H1 (cell line): Measurements from ENCODE around the gene SARNP. TPM values are rescaled to one million over a fixed set of nuclear protein-coding genes. Genes with fewer than 3 reads are reported as not detected.

ENCODE experiments used
- ATF3 ChIP-seq: IDR thresholded peaks from 2 replicates; pipeline ENCODE4 v1.6.1; 2011; ENCODE audit warnings: low read depth, mild to moderate bottlenecking, low read length; ENCODE audit not compliant: insufficient read depth
- BCL11A ChIP-seq, 2 experiments: IDR thresholded peaks; one replicate each; pipeline ENCODE4 v1.6.1; 2011; ENCODE audit warnings: low read depth in 2 of 2, low read length in 2 of 2, mild to moderate bottlenecking in 2 of 2
- FOSL1 ChIP-seq: IDR thresholded peaks from 2 replicates; pipeline ENCODE4 v1.6.1; 2011; ENCODE audit warnings: mild to moderate bottlenecking, low read depth, low read length, moderate library complexity; ENCODE audit not compliant: insufficient read depth
- GABPA ChIP-seq: IDR thresholded peaks from 2 replicates; pipeline ENCODE4 v1.6.1; 2011; ENCODE audit warnings: mild to moderate bottlenecking, low read length, moderate library complexity, borderline replicate concordance; ENCODE audit not compliant: insufficient read depth
- HDAC6 ChIP-seq: IDR thresholded peaks from one replicate; pipeline ENCODE4 v1.7.1; 2012; ENCODE audit warnings: low read depth, mild to moderate bottlenecking, inconsistent platforms, low read length, moderate library complexity
- JUN ChIP-seq: IDR thresholded peaks from 2 replicates; pipeline ENCODE4 v1.6.1; 2011; ENCODE audit warnings: low read depth, mild to moderate bottlenecking, improper control_type of control experiment, low read length
- JUND ChIP-seq: IDR thresholded peaks from 2 replicates; pipeline ENCODE4 v1.6.1; 2011; ENCODE audit warnings: mild to moderate bottlenecking, improper control_type of control experiment, low read length
- POLR2A ChIP-seq, 2 experiments: IDR thresholded peaks; 1 replicate in 1 of 2; 2 replicates in 1 of 2; pipeline ENCODE4 v1.6.1; 2011; ENCODE audit warnings: low read depth in 2 of 2, low read length in 2 of 2, mild to moderate bottlenecking in 2 of 2; ENCODE audit errors: control extremely low read depth in 1 of 2
- POLR2AphosphoS5 ChIP-seq: IDR thresholded peaks from 2 replicates; pipeline ENCODE4 v1.6.1; 2011; ENCODE audit warnings: low read depth, low read length
- USF2 ChIP-seq: IDR thresholded peaks from 2 replicates; pipeline ENCODE4 v1.6.1; 2011; ENCODE audit warnings: low read length, improper control_type of control experiment
- polyA plus RNA-seq, 7 experiments: library from polyadenylated mRNA; depleted of rRNA in 3 of 7; stranded (reverse) in 5 of 7; unstranded in 2 of 7; fragments of >200 nt in 5 of 7; fragments of 200-250 nt in 2 of 7; gene quantifications; 1 replicate in 5 of 7; 2 replicates in 1 of 7; 4 replicates in 1 of 7; pipeline versions ENCODE4 v1.2.1 to v1.2.3, GENCODE V29; 2011 to 2013; ENCODE audit warnings: missing spikeins in 2 of 7, mixed read lengths in 2 of 7
- total RNA-seq: library from RNA; stranded (reverse); fragmentation: NEBNext Ultra II Directional; extraction: Animal tissue kit (Norgen Biotek cat#: 25700); gene quantifications from 2 replicates; pipeline ENCODE4 v1.2.1, GENCODE V29; 2021
- TF ChIP-seq, protein P1 (sequence below): fragments of 300-600 bp; sonication (generic); IDR thresholded peaks from 2 replicates; pipeline ENCODE4 v1.7.1; 2012; ENCODE audit warnings: low read length, moderate library complexity, mild to moderate bottlenecking, inconsistent platforms; ENCODE audit not compliant: insufficient replicate concordance

Gene SARNP
- total and polyA plus RNA-seq, 2 of the 8 experiments (the other 6 are each of a cell fraction or from before 2014, with no cell fraction given), result 114 to 226 TPM

- TF ChIP-seq, protein P1, sequence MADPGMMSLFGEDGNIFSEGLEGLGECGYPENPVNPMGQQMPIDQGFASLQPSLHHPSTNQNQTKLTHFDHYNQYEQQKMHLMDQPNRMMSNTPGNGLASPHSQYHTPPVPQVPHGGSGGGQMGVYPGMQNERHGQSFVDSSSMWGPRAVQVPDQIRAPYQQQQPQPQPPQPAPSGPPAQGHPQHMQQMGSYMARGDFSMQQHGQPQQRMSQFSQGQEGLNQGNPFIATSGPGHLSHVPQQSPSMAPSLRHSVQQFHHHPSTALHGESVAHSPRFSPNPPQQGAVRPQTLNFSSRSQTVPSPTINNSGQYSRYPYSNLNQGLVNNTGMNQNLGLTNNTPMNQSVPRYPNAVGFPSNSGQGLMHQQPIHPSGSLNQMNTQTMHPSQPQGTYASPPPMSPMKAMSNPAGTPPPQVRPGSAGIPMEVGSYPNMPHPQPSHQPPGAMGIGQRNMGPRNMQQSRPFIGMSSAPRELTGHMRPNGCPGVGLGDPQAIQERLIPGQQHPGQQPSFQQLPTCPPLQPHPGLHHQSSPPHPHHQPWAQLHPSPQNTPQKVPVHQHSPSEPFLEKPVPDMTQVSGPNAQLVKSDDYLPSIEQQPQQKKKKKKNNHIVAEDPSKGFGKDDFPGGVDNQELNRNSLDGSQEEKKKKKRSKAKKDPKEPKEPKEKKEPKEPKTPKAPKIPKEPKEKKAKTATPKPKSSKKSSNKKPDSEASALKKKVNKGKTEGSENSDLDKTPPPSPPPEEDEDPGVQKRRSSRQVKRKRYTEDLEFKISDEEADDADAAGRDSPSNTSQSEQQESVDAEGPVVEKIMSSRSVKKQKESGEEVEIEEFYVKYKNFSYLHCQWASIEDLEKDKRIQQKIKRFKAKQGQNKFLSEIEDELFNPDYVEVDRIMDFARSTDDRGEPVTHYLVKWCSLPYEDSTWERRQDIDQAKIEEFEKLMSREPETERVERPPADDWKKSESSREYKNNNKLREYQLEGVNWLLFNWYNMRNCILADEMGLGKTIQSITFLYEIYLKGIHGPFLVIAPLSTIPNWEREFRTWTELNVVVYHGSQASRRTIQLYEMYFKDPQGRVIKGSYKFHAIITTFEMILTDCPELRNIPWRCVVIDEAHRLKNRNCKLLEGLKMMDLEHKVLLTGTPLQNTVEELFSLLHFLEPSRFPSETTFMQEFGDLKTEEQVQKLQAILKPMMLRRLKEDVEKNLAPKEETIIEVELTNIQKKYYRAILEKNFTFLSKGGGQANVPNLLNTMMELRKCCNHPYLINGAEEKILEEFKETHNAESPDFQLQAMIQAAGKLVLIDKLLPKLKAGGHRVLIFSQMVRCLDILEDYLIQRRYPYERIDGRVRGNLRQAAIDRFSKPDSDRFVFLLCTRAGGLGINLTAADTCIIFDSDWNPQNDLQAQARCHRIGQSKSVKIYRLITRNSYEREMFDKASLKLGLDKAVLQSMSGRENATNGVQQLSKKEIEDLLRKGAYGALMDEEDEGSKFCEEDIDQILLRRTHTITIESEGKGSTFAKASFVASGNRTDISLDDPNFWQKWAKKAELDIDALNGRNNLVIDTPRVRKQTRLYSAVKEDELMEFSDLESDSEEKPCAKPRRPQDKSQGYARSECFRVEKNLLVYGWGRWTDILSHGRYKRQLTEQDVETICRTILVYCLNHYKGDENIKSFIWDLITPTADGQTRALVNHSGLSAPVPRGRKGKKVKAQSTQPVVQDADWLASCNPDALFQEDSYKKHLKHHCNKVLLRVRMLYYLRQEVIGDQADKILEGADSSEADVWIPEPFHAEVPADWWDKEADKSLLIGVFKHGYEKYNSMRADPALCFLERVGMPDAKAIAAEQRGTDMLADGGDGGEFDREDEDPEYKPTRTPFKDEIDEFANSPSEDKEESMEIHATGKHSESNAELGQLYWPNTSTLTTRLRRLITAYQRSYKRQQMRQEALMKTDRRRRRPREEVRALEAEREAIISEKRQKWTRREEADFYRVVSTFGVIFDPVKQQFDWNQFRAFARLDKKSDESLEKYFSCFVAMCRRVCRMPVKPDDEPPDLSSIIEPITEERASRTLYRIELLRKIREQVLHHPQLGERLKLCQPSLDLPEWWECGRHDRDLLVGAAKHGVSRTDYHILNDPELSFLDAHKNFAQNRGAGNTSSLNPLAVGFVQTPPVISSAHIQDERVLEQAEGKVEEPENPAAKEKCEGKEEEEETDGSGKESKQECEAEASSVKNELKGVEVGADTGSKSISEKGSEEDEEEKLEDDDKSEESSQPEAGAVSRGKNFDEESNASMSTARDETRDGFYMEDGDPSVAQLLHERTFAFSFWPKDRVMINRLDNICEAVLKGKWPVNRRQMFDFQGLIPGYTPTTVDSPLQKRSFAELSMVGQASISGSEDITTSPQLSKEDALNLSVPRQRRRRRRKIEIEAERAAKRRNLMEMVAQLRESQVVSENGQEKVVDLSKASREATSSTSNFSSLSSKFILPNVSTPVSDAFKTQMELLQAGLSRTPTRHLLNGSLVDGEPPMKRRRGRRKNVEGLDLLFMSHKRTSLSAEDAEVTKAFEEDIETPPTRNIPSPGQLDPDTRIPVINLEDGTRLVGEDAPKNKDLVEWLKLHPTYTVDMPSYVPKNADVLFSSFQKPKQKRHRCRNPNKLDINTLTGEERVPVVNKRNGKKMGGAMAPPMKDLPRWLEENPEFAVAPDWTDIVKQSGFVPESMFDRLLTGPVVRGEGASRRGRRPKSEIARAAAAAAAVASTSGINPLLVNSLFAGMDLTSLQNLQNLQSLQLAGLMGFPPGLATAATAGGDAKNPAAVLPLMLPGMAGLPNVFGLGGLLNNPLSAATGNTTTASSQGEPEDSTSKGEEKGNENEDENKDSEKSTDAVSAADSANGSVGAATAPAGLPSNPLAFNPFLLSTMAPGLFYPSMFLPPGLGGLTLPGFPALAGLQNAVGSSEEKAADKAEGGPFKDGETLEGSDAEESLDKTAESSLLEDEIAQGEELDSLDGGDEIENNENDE, result no peak
- TF ChIP-seq GABPA (no peak), HDAC6 (no peak), FOSL1 (no peak), POLR2AphosphoS5 (no peak), BCL11A (IDR thresholded peaks at IDR 0.05; ENCODE audit: low read depth in 2 of 2, low read length in 2 of 2) (no peak), ATF3 (no peak), JUND (no peak), JUN (no peak), POLR2A (IDR thresholded peaks at IDR 0.05; ENCODE audit: control extremely low read depth in 1 of 2, low read depth in 2 of 2, low read length in 2 of 2) (no peak), USF2 (no peak)
Observed at GRCh38 chr12:55814257-55814656, 3.3 kb downstream of the SARNP start (continued).
